Liver (tissue), 3 donors: ENCODE data around the gene RGPD6.
"Not testable (repeated sequence)": the region's sequence is repeated elsewhere in the genome, so short reads cannot be mapped to it uniquely, and the experiment has no call there.

Experiments
- TF ChIP-seq, protein P1 (sequence below): IDR thresholded peaks from 2 replicates; pipeline ENCODE4 v1.6.1; 2016; ENCODE audit warnings: antibody characterized with exemption
- TF ChIP-seq, protein P2 (sequence below): fragments of 150-350 bp; IDR thresholded peaks from 2 replicates; pipeline ENCODE4 v1.5.1; 2017; ENCODE audit warnings: improper control_type of control experiment, low read depth, low read length; ENCODE audit not compliant: missing input control
- donor health status: healthy.
- donor health status: healthy.

DNA sequence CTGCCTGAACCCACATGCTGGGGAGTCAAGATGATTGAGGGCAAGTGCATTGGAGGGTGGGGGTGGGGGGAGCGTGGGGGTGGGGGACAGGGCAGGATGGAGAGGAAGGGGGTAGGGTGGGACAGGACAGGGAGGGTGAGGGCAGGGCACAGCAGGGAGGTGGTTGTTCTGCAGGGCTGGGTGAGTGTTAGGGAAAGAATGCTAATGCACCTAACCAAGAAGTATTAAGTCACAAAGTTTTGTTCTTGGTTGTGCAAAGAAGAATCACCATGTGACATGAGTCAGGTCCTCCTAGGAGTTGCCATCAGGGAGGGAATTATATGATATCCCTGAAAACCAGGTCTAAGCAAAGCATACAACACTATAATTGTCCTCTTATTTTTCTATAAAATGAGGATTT, 36.9 kb upstream of the RGPD6 start:
- TF ChIP-seq, protein P1, sequence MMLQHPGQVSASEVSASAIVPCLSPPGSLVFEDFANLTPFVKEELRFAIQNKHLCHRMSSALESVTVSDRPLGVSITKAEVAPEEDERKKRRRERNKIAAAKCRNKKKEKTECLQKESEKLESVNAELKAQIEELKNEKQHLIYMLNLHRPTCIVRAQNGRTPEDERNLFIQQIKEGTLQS: not testable (repeated sequence)
- TF ChIP-seq, protein P2, sequence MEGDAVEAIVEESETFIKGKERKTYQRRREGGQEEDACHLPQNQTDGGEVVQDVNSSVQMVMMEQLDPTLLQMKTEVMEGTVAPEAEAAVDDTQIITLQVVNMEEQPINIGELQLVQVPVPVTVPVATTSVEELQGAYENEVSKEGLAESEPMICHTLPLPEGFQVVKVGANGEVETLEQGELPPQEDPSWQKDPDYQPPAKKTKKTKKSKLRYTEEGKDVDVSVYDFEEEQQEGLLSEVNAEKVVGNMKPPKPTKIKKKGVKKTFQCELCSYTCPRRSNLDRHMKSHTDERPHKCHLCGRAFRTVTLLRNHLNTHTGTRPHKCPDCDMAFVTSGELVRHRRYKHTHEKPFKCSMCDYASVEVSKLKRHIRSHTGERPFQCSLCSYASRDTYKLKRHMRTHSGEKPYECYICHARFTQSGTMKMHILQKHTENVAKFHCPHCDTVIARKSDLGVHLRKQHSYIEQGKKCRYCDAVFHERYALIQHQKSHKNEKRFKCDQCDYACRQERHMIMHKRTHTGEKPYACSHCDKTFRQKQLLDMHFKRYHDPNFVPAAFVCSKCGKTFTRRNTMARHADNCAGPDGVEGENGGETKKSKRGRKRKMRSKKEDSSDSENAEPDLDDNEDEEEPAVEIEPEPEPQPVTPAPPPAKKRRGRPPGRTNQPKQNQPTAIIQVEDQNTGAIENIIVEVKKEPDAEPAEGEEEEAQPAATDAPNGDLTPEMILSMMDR: not testable (repeated sequence)
